SK-N-SH (cell line): ENCODE results near the gene XPR1. TPM values are rescaled to one million over a fixed set of nuclear protein-coding genes. Genes with fewer than 3 reads are reported as not detected.

ENCODE experiments used
- CTCF ChIA-PET: fragments of 300-600, 350-600 bp; formaldehyde crosslinking; extraction: SDS; loops from one replicate; lab custom pipeline; 2021; lab: Yijun Ruan, JAX
- POLR2A ChIA-PET: fragments of 350-600 bp; sonication (Branson Sonifier 250); formaldehyde crosslinking; extraction: SDS; loops from one replicate; lab custom pipeline; 2020; ENCODE audit warnings: antibody characterized with exemption, inconsistent platforms; lab: Yijun Ruan, JAX
- DNase-seq: peaks from one replicate; pipeline ENCODE4 v3.0.0; 2012
- H2AFZ ChIP-seq: fragments of 200-600 bp; sonication (generic); 2 replicates; pipeline ENCODE4 v1.8.1; 2016; ENCODE audit warnings: antibody characterized with exemption, mild to moderate bottlenecking, low read depth
- H3F3A ChIP-seq: fragments of 200-600 bp; sonication (generic); replicated peaks from 2 replicates; pipeline ENCODE3; 2016; ENCODE audit warnings: antibody characterized with exemption, mild to moderate bottlenecking; ENCODE audit not compliant: insufficient read depth
- H3K27ac ChIP-seq, 2 experiments: fragments of 200-500 bp in 1 of 2; fragments of 200-600 bp in 1 of 2; sonication (Bioruptor generic) in 1 of 2; sonication (generic), shearing (Covaris generic) in 1 of 2; 2 replicates each; pipeline versions ENCODE4 v1.5.1 to v1.6.1; 2014 to 2016; ENCODE audit warnings: low read depth in 2 of 2, inconsistent platforms in 1 of 2, low read length in 1 of 2, mild to moderate bottlenecking in 1 of 2, mixed read lengths in 1 of 2
- H3K27me3 ChIP-seq: fragments of 200-600 bp; sonication (generic), shearing (Covaris generic); 2 replicates; pipeline ENCODE4 v1.6.1; 2016; ENCODE audit warnings: mixed run types; ENCODE audit not compliant: insufficient read depth
- H3K36me3 ChIP-seq, 2 experiments: fragments of 200-500 bp in 1 of 2; fragments of 200-600 bp in 1 of 2; sonication (Bioruptor generic) in 1 of 2; sonication (generic) in 1 of 2; replicated peaks in 1 of 2; 2 replicates each; pipeline versions ENCODE3 to v1.5.1; 2014 to 2016; ENCODE audit warnings: low read length in 1 of 2, mild to moderate bottlenecking in 1 of 2; ENCODE audit not compliant: insufficient read depth in 2 of 2, control insufficient read depth in 1 of 2
- H3K4me1 ChIP-seq, 2 experiments: fragments of 200-500 bp in 1 of 2; fragments of 200-600 bp in 1 of 2; sonication (Bioruptor generic) in 1 of 2; sonication (generic), shearing (Covaris generic) in 1 of 2; 2 replicates each; pipeline versions ENCODE4 v1.5.1 to v1.6.1; 2014 to 2016; ENCODE audit warnings: low read depth in 1 of 2, low read length in 1 of 2, mixed run types in 1 of 2; ENCODE audit not compliant: insufficient read depth in 2 of 2, control insufficient read depth in 1 of 2
- H3K4me2 ChIP-seq: fragments of 200-600 bp; sonication (generic), shearing (Covaris generic); 2 replicates; pipeline ENCODE4 v1.6.1; 2017; ENCODE audit warnings: mixed run types
- H3K4me3 ChIP-seq, 2 experiments: fragments of 200-500 bp in 1 of 2; fragments of 200-600 bp in 1 of 2; sonication (Bioruptor generic) in 1 of 2; sonication (generic), shearing (Covaris generic) in 1 of 2; 2 replicates each; pipeline versions ENCODE4 v1.5.1 to v1.8.1; 2014 to 2016; ENCODE audit warnings: low read depth in 2 of 2, inconsistent platforms in 1 of 2, low read length in 1 of 2, mild to moderate bottlenecking in 1 of 2, mixed read lengths in 1 of 2, moderate library complexity in 1 of 2
- H3K79me2 ChIP-seq: fragments of 200-600 bp; sonication (generic); 2 replicates; pipeline ENCODE4 v1.8.1; 2017; ENCODE audit warnings: mild to moderate bottlenecking; ENCODE audit not compliant: insufficient read depth
- H3K9ac ChIP-seq: fragments of 200-600 bp; sonication (generic); 2 replicates; pipeline ENCODE4 v1.6.1; 2017; ENCODE audit warnings: mixed run types
- H3K9me2 ChIP-seq: fragments of 200-600 bp; sonication (generic); 2 replicates; pipeline ENCODE4 v1.6.1; 2017; ENCODE audit warnings: mixed run types
- H3K9me3 ChIP-seq: fragments of 200-600 bp; sonication (generic); 2 replicates; pipeline ENCODE4 v1.6.1; 2017; ENCODE audit warnings: mixed run types, mild to moderate bottlenecking, moderate library complexity
- H4K20me1 ChIP-seq: fragments of 200-600 bp; sonication (generic); 2 replicates; pipeline ENCODE4 v1.6.1; 2017; ENCODE audit warnings: mild to moderate bottlenecking, mixed run types; ENCODE audit not compliant: insufficient read depth
- CHD2 ChIP-seq: fragments of 150-350 bp; IDR thresholded peaks from 2 replicates; pipeline ENCODE4 v1.6.1; 2018; ENCODE audit warnings: low read length; ENCODE audit not compliant: partially characterized antibody
- EP300 ChIP-seq, 2 experiments: IDR thresholded peaks; 2 replicates each; pipeline versions ENCODE4 v1.4.0 to v1.6.1; 2012; ENCODE audit warnings: borderline replicate concordance in 1 of 2, low read depth in 1 of 2, low read length in 1 of 2
- FOXJ3 ChIP-seq: sonication (generic); formaldehyde crosslinking; IDR thresholded peaks from 2 replicates; pipeline ENCODE4 v1.5.1; 2020; ENCODE audit warnings: mild to moderate bottlenecking, missing genetic modification reagents
- NFIC ChIP-seq: IDR thresholded peaks from 2 replicates; pipeline ENCODE4 v1.4.0; 2012; ENCODE audit warnings: borderline replicate concordance
- NRF1 ChIP-seq: IDR thresholded peaks from 2 replicates; pipeline ENCODE4 v1.6.1; 2012; ENCODE audit warnings: low read depth, mild to moderate bottlenecking, low read length
- RFX5 ChIP-seq: IDR thresholded peaks from 2 replicates; pipeline ENCODE4 v1.6.1; 2012; ENCODE audit warnings: mild to moderate bottlenecking, improper control_type of control experiment, low read length
- TAF1 ChIP-seq: IDR thresholded peaks from 2 replicates; pipeline ENCODE4 v1.6.1; 2012; ENCODE audit warnings: low read depth, mild to moderate bottlenecking, low read length, moderate library complexity, borderline replicate concordance
- TEAD4 ChIP-seq: IDR thresholded peaks from 2 replicates; pipeline ENCODE4 v1.4.0; 2012; ENCODE audit warnings: mild to moderate bottlenecking, borderline replicate concordance; ENCODE audit not compliant: insufficient read depth
- WGBS: methylation state at CpG from one replicate; pipeline ENCODE4 v1.1.6; 2017; ENCODE audit warnings: low lambda C conversion rate; 5-methylcytosine and 5-hydroxymethylcytosine counted together
- polyA plus RNA-seq, 3 experiments: library from polyadenylated mRNA; depleted of rRNA; stranded (reverse); fragments of >200 nt; gene quantifications; 2 replicates each; pipeline ENCODE4 v1.2.3, GENCODE V29; 2012
- TF ChIP-seq, protein P1 (sequence below): IDR thresholded peaks from 2 replicates; pipeline ENCODE4 v1.6.1; 2012; ENCODE audit warnings: mild to moderate bottlenecking, low read depth, low read length, moderate library complexity
- TF ChIP-seq, protein P2 (sequence below): IDR thresholded peaks from 2 replicates; pipeline ENCODE4 v1.4.0; 2012; ENCODE audit warnings: low read depth
- TF ChIP-seq, protein P3 (sequence below): IDR thresholded peaks from 2 replicates; pipeline ENCODE4 v1.4.0; 2012; ENCODE audit warnings: low read depth, borderline replicate concordance

XPR1 gene
- polyA plus RNA-seq, 1 of the 3 experiments (the other 2 are of a cell fraction), result 7.9 TPM

DNA sequence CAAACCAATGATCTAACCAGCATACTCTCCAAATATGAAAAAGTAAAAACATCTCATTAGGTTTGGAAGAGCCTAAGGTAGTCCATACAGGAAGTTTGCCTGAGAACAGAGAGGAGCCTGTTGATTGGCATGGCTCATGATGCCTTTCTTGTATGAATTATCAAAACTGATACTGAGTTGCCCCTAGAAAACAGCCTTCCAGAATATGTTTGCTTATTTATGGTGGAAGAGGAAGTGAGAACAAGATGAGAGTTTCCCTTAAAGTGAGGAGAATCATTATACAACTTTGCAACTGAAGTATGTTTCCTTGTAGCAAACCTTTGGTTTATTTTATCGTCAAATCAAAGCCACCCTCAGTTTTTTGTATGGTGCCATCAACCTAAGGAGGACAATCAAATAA lies 257.0 kb downstream of the XPR1 start (continued):
- TF ChIP-seq, protein P1, sequence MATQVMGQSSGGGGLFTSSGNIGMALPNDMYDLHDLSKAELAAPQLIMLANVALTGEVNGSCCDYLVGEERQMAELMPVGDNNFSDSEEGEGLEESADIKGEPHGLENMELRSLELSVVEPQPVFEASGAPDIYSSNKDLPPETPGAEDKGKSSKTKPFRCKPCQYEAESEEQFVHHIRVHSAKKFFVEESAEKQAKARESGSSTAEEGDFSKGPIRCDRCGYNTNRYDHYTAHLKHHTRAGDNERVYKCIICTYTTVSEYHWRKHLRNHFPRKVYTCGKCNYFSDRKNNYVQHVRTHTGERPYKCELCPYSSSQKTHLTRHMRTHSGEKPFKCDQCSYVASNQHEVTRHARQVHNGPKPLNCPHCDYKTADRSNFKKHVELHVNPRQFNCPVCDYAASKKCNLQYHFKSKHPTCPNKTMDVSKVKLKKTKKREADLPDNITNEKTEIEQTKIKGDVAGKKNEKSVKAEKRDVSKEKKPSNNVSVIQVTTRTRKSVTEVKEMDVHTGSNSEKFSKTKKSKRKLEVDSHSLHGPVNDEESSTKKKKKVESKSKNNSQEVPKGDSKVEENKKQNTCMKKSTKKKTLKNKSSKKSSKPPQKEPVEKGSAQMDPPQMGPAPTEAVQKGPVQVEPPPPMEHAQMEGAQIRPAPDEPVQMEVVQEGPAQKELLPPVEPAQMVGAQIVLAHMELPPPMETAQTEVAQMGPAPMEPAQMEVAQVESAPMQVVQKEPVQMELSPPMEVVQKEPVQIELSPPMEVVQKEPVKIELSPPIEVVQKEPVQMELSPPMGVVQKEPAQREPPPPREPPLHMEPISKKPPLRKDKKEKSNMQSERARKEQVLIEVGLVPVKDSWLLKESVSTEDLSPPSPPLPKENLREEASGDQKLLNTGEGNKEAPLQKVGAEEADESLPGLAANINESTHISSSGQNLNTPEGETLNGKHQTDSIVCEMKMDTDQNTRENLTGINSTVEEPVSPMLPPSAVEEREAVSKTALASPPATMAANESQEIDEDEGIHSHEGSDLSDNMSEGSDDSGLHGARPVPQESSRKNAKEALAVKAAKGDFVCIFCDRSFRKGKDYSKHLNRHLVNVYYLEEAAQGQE, result no peak
- no peak for TF ChIP-seq NFIC
- TF ChIP-seq, protein P2, sequence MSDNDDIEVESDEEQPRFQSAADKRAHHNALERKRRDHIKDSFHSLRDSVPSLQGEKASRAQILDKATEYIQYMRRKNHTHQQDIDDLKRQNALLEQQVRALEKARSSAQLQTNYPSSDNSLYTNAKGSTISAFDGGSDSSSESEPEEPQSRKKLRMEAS, result no peak

DNA sequence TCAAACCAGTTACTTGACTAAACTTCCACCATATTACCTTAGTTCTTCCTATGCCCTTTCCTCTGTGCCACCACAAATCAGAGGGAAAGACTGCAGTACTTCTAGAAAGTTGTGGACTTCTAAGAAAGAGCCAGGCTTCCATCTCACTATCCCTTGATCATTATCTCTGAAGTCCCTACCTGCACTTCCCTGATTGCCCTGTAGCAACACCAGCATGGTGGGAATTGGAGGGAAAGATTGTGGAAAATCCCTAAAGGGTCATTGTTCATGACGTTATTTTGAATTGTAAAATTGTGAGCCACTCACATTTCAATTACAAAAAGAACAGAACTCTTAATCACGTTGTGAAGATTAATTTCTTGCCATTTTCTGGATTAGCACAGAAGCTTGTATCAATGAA lies 257.5 kb downstream of the XPR1 start:
- no peaks in the 10 kb centered on the region for H4K20me1 ChIP-seq
- ChIA-PET CTCF (interaction anchor here (0.7 kb wide), 1 partner anchor 88 kb away, joined by 3 read pairs; no protein-coding TSS in a partner anchor), POLR2A (no interaction called here)
- no peaks in the 10 kb centered on the region; a peak in 1 of 4 replicates for H3K4me1 ChIP-seq
- no peak overlapping the region for H3K9ac ChIP-seq
- H3K79me2 ChIP-seq, result no peaks in the 10 kb centered on the region
- peaks cover 6 to 15% of the 10 kb centered on the region in 2 experiments for H3K36me3 ChIP-seq
- TF ChIP-seq TEAD4 (no peak), FOXJ3 (no peak), NRF1 (no peak), TAF1 (no peak), EP300 (IDR thresholded peaks at IDR 0.05; ENCODE audit: borderline replicate concordance in 1 of 2, low read depth in 1 of 2, low read length in 1 of 2) (no peak), CHD2 (no peak), RFX5 (no peak)
- TF ChIP-seq, protein P3, sequence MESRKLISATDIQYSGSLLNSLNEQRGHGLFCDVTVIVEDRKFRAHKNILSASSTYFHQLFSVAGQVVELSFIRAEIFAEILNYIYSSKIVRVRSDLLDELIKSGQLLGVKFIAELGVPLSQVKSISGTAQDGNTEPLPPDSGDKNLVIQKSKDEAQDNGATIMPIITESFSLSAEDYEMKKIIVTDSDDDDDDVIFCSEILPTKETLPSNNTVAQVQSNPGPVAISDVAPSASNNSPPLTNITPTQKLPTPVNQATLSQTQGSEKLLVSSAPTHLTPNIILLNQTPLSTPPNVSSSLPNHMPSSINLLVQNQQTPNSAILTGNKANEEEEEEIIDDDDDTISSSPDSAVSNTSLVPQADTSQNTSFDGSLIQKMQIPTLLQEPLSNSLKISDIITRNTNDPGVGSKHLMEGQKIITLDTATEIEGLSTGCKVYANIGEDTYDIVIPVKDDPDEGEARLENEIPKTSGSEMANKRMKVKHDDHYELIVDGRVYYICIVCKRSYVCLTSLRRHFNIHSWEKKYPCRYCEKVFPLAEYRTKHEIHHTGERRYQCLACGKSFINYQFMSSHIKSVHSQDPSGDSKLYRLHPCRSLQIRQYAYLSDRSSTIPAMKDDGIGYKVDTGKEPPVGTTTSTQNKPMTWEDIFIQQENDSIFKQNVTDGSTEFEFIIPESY, result no peak
- TF ChIP-seq, protein P2, result no peak
- TF ChIP-seq, all 33 proteins: peak for 0
- no peak overlapping the region for H2AFZ ChIP-seq
- H3K27ac ChIP-seq, result no peak overlapping the region
- H3K9me3 ChIP-seq, result no peaks in the 10 kb centered on the region
- no peak for DNase-seq
- H3K4me3 ChIP-seq, result no peak overlapping the region
- H3K4me2 ChIP-seq, result no peak overlapping the region
- H3F3A ChIP-seq, result no peaks in the 10 kb centered on the region
- H3K9me2 ChIP-seq, result no peaks in the 10 kb centered on the region
- WGBS, result 91% methylated on average over 2 of the region's 2 CpGs
- no peaks in the 10 kb centered on the region for H3K27me3 ChIP-seq
